Sigmoid colon (tissue), 7 donors: Measurements from ENCODE around the gene OXCT1. TPM values are rescaled to one million over a fixed set of nuclear protein-coding genes. Genes with fewer than 3 reads are reported as not detected.
"Not testable (repeated sequence)": the region's sequence is repeated elsewhere in the genome, so short reads cannot be mapped to it uniquely, and the experiment has no call there.

Experiments used
- DNase-seq: peaks from one replicate; pipeline ENCODE4 v3.0.0-alpha.2; 2019
- H3K27ac ChIP-seq, 4 donors: fragments of 200-600 bp; sonication (generic); one replicate each; pipeline ENCODE4 v1.5.1; 2016 to 2019; ENCODE audit warnings: mild to moderate bottlenecking in 1 of 4
- H3K27me3 ChIP-seq, 3 donors: fragments of 200-600 bp; sonication (generic); one replicate each; pipeline ENCODE4 v1.5.1; 2019; ENCODE audit warnings: mild to moderate bottlenecking in 1 of 3
- H3K36me3 ChIP-seq, 4 donors: fragments of 200-600 bp; sonication (generic); one replicate each; pipeline ENCODE4 v1.5.1; 2016 to 2019
- H3K4me1 ChIP-seq, 4 donors: fragments of 200-600 bp; sonication (generic); one replicate each; pipeline ENCODE4 v1.5.1; 2017 to 2019
- H3K4me3 ChIP-seq, 4 donors: fragments of 200-600 bp; sonication (generic); one replicate each; pipeline ENCODE4 v1.5.1; 2017 to 2019; ENCODE audit warnings: mild to moderate bottlenecking in 2 of 4, moderate library complexity in 1 of 4
- H3K9me3 ChIP-seq, 4 donors: fragments of 200-600 bp in 3 of 4; sonication (generic) in 3 of 4; one replicate each; pipeline versions ENCODE4 v1.5.1 to v1.6.1; 2013 to 2019
- CTCF ChIP-seq, 4 experiments: fragments of 450-650 bp in 3 of 4; fragments of 200-600 bp in 1 of 4; IDR thresholded peaks; one replicate each; pipeline ENCODE4 v1.5.1; 2016 to 2019; ENCODE audit warnings: antibody characterized with exemption in 4 of 4, mild to moderate bottlenecking in 3 of 4, moderate library complexity in 2 of 4
- EP300 ChIP-seq, 4 donors: sonication (generic); formaldehyde crosslinking; IDR thresholded peaks; one replicate each; pipeline ENCODE4 v1.6.1; 2017; ENCODE audit warnings: antibody characterized with exemption in 4 of 4
- POLR2A ChIP-seq, 2 donors: fragments of 450-650 bp; IDR thresholded peaks; one replicate each; pipeline ENCODE4 v1.6.1; 2016; ENCODE audit warnings: antibody characterized with exemption in 2 of 2, mild to moderate bottlenecking in 2 of 2, moderate library complexity in 2 of 2
- POLR2AphosphoS5 ChIP-seq, 4 donors: sonication (generic); formaldehyde crosslinking; IDR thresholded peaks; one replicate each; pipeline ENCODE4 v1.6.1; 2017; ENCODE audit warnings: antibody characterized with exemption in 4 of 4
- WGBS, 2 donors: extraction: QIAGEN DNeasy Blood & Tissue Kit; methylation state at CpG; one replicate each; pipeline ENCODE4 v1.1.7; 2013; 5-methylcytosine and 5-hydroxymethylcytosine counted together
- intact Hi-C: fragments of 100-400 bp; cut with DNase I; formaldehyde crosslinking; loops from one replicate; pipeline ENCODE4 v1.15.1; 2023
- polyA plus RNA-seq, 3 donors: library from polyadenylated mRNA; stranded (reverse); fragments of 200-250 nt; gene quantifications; one replicate each; pipeline ENCODE4 v1.2.3, GENCODE V29; 2013
- total RNA-seq, 4 donors: library from RNA; depleted of rRNA; stranded (reverse); fragments of >200 nt; gene quantifications; one replicate each; pipeline ENCODE4 v1.1.0, GENCODE V29; 2016
- donor health status: healthy with polysubstance abuse.
- donor health status: Bipolar disorder and iron deficiency.
- donor health status: healthy.

The OXCT1 gene
- total and polyA plus RNA-seq, 7 donors, result 6.6 to 35.0 (median 26.1) TPM

DNA sequence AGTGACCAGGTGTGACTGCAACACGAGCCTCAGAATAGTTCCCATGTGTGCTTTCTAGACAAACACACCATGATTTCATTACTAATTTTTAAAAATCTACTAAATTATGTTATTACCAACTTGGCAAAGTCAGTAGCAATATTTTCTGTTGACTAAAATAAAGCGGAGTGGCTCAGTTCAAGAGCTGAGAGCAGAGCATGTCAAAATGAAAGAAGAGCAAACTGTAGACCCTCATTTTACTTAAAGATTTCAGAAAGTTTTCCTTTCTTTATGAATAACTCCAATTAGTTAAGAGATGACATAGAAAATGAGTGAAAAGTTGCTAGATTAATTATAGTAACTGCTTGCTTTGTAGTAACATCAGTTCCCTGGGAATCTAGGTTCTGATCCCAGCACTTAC, 17.9 kb downstream of the OXCT1 start:
- TF ChIP-seq CTCF (IDR thresholded peaks at IDR 0.05), result no peak
- TF ChIP-seq POLR2A (IDR thresholded peaks at IDR 0.05), result no peak
- TF ChIP-seq POLR2AphosphoS5 (IDR thresholded peaks at IDR 0.05), result no peak
- DNase-seq, result no peak
- intact Hi-C loops, result loop anchor here (10.0 kb wide), 2 partner anchors 203 to 1033 kb away; no protein-coding TSS in a partner anchor
- Histone ChIP-seq H3K4me3 (no peak overlapping the region), H3K4me1 (peaks cover 0 to 3% (median 0%) of the 10 kb centered on the region in 4 donors), H3K36me3 (peaks cover 0 to 63% (median 31%) of the 10 kb centered on the region in 4 donors), H3K9me3 (no peaks in the 10 kb centered on the region), H3K27ac (no peak overlapping the region), H3K27me3 (no peaks in the 10 kb centered on the region)
- WGBS, 2 donors, result 95 to 96% methylated on average over 2 of the region's 2 CpGs

DNA sequence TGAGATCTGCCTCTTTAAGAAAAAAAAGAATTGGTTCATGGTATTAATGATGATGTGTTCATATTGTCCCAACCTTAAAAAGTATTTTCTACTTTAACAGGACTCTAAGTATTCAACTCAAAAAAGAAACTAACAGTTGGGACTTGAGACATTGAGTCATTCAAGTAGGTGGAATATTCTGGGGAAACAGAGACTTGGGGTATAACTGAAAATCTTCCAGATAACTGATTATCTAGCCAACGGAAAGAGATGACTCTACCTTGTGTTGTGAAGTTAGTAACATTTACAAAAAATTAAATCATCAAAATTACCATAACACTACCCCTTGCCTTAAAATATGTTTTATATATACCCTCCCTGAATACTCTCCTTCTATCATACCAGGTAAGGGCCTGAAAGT, 19.1 kb downstream of the OXCT1 start:
- 41 to 54% methylated on average over 1 of the region's 1 CpG for WGBS, 2 donors
- Histone ChIP-seq H3K9me3 (no peaks in the 10 kb centered on the region), H3K36me3 (peaks cover 0 to 63% (median 31%) of the 10 kb centered on the region in 4 donors), H3K4me1 (no peaks in the 10 kb centered on the region), H3K27me3 (no peaks in the 10 kb centered on the region), H3K4me3 (no peak overlapping the region), H3K27ac (no peak overlapping the region)
- TF ChIP-seq EP300 (IDR thresholded peaks at IDR 0.05) (no peak), POLR2A (IDR thresholded peaks at IDR 0.05) (no peak), CTCF (IDR thresholded peaks at IDR 0.05) (no peak), POLR2AphosphoS5 (IDR thresholded peaks at IDR 0.05) (no peak)
- no peak for DNase-seq
- intact Hi-C loops, result loop anchor here (10.0 kb wide), 2 partner anchors 204 to 1034 kb away; no protein-coding TSS in a partner anchor

- H3K27me3 ChIP-seq, result no peaks in the 10 kb centered on the region
- no peak overlapping the region for H3K4me3 ChIP-seq
- TF ChIP-seq EP300 (IDR thresholded peaks at IDR 0.05) (no peak), POLR2AphosphoS5 (IDR thresholded peaks at IDR 0.05) (no peak), CTCF (IDR thresholded peaks at IDR 0.05) (no peak), POLR2A (IDR thresholded peaks at IDR 0.05) (no peak)
- intact Hi-C loops, result loop anchor here (10.0 kb wide), 2 partner anchors 154 to 944 kb away; partner anchors contain the start of gene C7
- no peak overlapping the region for H3K27ac ChIP-seq
- H3K9me3 ChIP-seq, result no peaks in the 10 kb centered on the region
- DNase-seq, result no peak
- no peaks in the 10 kb centered on the region for H3K4me1 ChIP-seq
- peaks cover 0 to 54% (median 26%) of the 10 kb centered on the region in 4 donors for H3K36me3 ChIP-seq
- 88 to 92% methylated on average over 6 of the region's 6 CpGs for WGBS, 2 donors
Measured at GRCh38 chr5:41848983-41849382, 21.2 kb downstream of the OXCT1 start.

GRCh38 chr5:41845751-41846150, 24.5 kb downstream of the OXCT1 start:
- H3K9me3 ChIP-seq, H3K27ac ChIP-seq, H3K27me3 ChIP-seq, H3K4me1 ChIP-seq, DNase-seq, H3K4me3 ChIP-seq: not testable (repeated sequence)
- intact Hi-C loops, result loop anchor here (10.0 kb wide), 2 partner anchors 151 to 941 kb away; partner anchors contain the start of gene C7
- H3K36me3 ChIP-seq, result peaks cover 0 to 29% (median 9%) of the 10 kb centered on the region in 4 donors
- WGBS, 2 donors, result 97 to 100% methylated on average over 1 of the region's 1 CpG

DNA sequence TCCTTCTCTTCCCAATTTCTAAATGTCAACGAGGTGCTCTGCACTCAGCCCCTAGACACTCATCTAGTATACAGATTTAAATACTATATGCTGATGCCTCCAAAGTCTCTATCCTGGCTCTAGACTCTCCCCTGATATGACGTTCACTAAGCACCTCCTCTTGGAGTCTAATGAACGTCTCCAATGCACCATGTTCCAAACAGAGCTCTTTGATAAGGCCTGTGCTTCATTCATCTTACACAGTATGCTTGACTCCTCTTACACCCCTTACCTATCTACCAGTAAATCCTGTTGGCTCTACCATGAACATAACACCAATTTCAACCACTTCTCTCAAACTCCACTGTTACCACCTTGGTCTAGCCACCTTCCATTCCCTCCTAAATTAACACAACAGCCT, 25.7 kb downstream of the OXCT1 start:
- TF ChIP-seq EP300 (IDR thresholded peaks at IDR 0.05) (no peak), POLR2AphosphoS5 (IDR thresholded peaks at IDR 0.05) (no peak), POLR2A (IDR thresholded peaks at IDR 0.05) (no peak), CTCF (IDR thresholded peaks at IDR 0.05) (no peak)
- H3K4me3 ChIP-seq, result no peak overlapping the region
- peaks cover 0 to 5% (median 0%) of the 10 kb centered on the region in 4 donors for H3K4me1 ChIP-seq
- DNase-seq, result no peak
- no peaks in the 10 kb centered on the region for H3K9me3 ChIP-seq
- no peak overlapping the region for H3K27ac ChIP-seq
- peaks cover 0 to 20% (median 5%) of the 10 kb centered on the region in 4 donors for H3K36me3 ChIP-seq
- H3K27me3 ChIP-seq, result no peaks in the 10 kb centered on the region
- intact Hi-C loops, result loop anchor here (10.0 kb wide), 2 partner anchors 150 to 940 kb away; partner anchors contain the start of gene C7
- 74 to 80% methylated on average over 3 of the region's 3 CpGs for WGBS, 2 donors
